ENCODE measurements around the gene STIP1.

Gene STIP1

GRCh38 chr11:64185693-64186491, at the start of gene STIP1:
STIP1 (plus strand) TSS chr11:64186171; CDS start chr11:64186262, 91 bp downstream.
- DNase-seq (ENCODE audit: low spot score) = peak; percentile 100

GRCh38 chr11:64136765-64137441, 49.1 kb upstream of the STIP1 start:
- no peak for DNase-seq (ENCODE audit: low spot score)

DNA sequence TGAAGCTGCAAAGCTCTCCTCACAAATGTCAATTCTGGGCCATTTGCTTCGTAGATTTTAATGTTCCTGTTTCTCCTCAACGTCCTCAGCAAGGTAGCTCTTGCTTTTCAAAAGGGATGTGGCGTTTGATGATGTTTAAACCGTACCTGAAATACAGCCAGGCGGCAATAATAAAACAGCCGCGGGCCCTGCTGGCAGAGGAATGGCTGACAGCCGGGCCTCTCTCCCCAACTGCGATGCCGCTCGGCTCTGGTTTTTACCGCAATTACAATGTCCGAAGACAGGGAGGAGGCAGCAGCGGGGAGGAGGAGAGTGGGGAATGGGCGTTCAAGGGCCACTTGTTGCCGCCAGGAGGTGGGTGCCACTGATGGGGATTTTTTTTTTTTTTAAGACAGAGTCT, 47.6 kb upstream of the STIP1 start:
- DNase-seq (ENCODE audit: low spot score) = no peak

DNA sequence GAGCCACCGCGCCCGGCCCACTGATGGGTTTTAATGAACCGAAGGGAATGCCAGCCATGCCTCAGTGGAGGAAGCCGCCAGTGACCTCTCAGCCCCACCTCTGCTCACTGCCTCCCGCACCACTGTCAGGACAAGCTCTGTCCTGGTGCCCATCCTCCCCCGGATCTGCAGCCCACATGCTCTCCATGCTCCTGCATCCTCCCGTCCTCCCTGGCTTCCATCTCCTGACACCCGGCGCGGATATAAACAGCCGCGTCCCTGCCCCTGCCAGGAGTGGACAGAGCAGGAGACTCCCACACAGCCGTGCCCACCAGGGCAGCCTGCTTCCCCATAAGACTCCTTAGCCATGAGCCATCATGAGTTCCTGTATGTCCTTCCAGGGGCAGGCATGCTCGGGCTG, 46.9 kb upstream of the STIP1 start:
- no peak for DNase-seq (ENCODE audit: low spot score)

- no peak for DNase-seq (ENCODE audit: low spot score)
Measured at GRCh38 chr11:64140082-64140481, 45.9 kb upstream of the STIP1 start.

DNA sequence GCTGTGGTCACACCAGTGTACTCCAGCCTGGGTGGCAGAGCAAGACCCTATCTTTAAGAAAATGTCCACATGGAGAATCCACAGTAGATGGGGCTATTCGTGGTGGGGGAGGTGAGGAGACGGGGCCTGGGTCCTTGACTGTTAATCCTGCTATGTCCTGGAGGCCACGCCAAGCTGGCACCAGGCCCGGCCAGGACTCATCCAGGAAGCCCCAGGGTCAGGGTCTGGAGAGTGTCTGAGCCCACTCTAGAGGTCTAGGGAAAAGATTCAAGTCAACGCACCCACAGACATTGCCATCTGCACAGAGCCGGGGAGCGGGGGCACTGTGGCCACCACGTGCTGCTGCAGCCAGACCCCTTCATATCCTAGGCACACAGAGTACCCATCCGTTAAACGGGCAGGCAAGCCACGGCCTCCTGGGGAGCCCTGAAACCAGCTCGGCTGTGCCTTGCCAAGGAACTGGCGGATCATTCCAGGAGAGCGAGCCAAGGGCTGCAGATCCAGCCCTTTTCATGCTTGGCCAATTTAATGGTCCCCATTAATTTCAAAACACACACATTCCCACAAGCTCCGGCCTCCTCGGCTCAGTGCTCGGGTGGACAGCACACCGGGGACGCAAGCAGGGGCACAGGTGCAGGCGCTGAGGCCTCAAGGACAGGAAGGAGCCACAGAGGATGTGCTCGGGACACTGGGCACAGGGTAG, 44.7 kb upstream of the STIP1 start:
- DNase-seq (ENCODE audit: low spot score) = no peak

DNA sequence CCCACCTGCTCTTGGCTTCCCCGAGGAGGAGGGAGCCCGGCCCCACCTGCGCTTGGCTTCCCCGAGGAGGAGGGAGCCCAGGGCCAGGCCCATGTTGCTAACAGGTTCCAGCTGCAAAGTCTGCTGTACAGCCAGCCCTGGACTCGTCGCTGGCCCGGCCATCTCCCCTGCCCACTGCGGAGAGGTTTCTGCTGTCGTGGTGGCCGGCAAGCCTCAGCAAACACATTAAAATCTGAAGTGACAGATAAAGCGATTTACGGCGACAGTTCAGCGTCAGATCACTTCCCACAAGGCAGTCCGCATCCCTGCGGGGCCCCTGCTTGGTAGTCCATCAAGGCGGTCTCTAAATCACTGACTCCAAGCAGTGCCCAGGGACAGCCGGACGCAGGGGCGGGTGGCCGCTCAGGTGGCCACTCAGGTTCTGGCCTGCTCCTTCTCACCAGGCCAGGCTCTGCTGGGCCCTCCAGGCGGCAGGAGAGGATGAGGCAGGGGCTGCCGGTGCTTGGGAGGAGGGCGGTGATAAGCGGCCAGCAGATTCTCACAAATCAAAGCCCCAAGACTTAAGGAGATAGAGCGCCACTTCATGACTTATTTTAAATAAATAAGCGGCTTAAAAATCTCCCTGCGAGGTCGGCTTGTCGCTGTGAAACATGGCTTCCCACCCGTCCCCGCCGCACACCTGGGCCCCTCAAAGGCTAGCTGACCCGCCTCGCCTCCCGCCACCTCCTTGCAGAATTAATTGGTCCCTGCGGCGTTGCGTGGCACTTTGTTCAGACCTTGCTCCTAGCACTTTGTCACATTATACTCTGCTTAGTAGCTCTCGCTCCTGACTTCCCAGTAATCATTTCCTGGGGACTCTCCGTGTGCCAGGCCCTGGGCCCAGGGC, 41.1 kb upstream of the STIP1 start:
- no peak for DNase-seq (ENCODE audit: low spot score)

GRCh38 chr11:64146036-64146955, 39.7 kb upstream of the STIP1 start:
- DNase-seq (ENCODE audit: low spot score) = no peak

GRCh38 chr11:64148226-64148916, 37.6 kb upstream of the STIP1 start:
- peak; percentile 52 for DNase-seq (ENCODE audit: low spot score)

DNA sequence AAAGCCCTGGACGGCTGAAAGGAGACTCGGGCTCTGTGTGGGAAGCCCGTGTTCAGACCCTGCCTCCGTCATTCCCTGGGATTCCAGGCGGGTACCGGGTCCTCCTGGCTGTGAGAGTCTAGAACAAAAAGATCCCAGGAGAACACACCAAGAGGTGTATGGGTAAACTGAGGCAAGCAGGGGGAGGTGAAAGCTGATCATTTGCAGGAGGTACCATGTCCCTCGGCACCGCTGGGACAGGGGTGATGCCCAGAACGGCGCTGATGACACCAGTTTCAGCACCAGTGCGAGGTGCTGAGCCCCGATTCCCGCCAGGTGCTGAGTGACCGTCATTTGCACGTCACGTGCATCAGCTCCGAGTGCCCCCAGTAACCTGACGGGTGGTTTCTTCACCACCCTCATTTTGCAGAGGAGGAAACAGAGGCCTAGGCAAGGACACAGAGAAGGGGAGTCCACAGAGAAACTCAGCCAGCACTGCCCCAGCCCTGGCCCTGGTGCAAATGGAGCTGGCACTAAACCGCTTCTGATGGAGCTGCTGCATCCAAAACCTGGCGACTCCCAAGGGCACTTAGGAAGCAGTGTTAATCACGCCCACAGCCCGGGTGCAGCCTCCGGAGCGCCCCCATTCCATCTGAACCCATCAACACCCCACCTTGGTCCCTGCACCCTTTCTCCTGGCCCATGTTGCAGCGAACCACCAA, 36.9 kb upstream of the STIP1 start:
- no peak for DNase-seq (ENCODE audit: low spot score)

- DNase-seq (ENCODE audit: low spot score) = no peak
Measured at GRCh38 chr11:64150051-64150450, 35.9 kb upstream of the STIP1 start.

- DNase-seq (ENCODE audit: low spot score) = no peak
Measured at GRCh38 chr11:64150481-64151239, 35.3 kb upstream of the STIP1 start.

DNA sequence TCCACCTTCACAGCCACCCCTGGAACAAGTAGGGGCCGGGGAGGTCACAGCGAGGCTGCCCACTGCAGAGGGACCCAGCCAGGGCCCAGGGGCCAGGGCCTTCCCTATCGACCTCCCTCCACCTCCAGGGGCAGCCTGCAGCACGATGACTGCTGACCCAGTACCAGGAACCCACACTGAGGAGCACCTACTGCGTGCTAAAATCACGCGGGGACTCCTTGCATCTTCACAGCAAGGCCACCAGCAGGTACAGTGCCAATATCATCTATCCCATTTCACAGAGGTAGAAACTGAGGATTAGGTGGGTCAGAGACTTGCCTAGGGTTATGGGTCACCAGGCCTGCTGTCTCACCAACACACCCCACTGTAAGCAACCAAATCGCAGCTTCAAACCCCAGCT, 34.6 kb upstream of the STIP1 start:
- DNase-seq (ENCODE audit: low spot score) = no peak

GRCh38 chr11:64152841-64153691, 32.9 kb upstream of the STIP1 start:
- peak; percentile 55 for DNase-seq (ENCODE audit: low spot score)

GRCh38 chr11:64153812-64154211, 32.2 kb upstream of the STIP1 start:
- no peak for DNase-seq (ENCODE audit: low spot score)

GRCh38 chr11:64156235-64157011, 29.5 kb upstream of the STIP1 start:
- no peak for DNase-seq (ENCODE audit: low spot score)
